ENCODE measurements around the gene UBE2L6.

The UBE2L6 gene

GRCh38 chr11:57571606-57572005 is 4.1 kb upstream of the UBE2L6 start:
- H3K9me3 ChIP-seq (ENCODE audit: control insufficient read depth, low read length) = no peaks in the 10 kb centered on the region
- H2AFZ ChIP-seq = no peak overlapping the region
- H3K4me1 ChIP-seq = no peaks in the 10 kb centered on the region
- no peak overlapping the region for H3K4me3 ChIP-seq (ENCODE audit: low read depth, low read length)
- no peak overlapping the region for H3K27ac ChIP-seq
- no peak overlapping the region for H3K9ac ChIP-seq
- H3K4me2 ChIP-seq (ENCODE audit: low read length) = no peak overlapping the region
- no peaks in the 10 kb centered on the region for H3K79me2 ChIP-seq
- H3K36me3 ChIP-seq (ENCODE audit: control insufficient read depth, insufficient read depth, low read length) = no peaks in the 10 kb centered on the region
- no peaks in the 10 kb centered on the region for H3K27me3 ChIP-seq (ENCODE audit: control insufficient read depth, insufficient read depth, low read length)
- TF ChIP-seq CTCF (IDR thresholded peaks at IDR 0.05) = no peak

- no peaks in the 10 kb centered on the region for H3K36me3 ChIP-seq (ENCODE audit: control insufficient read depth, insufficient read depth, low read length)
- H3K4me2 ChIP-seq (ENCODE audit: low read length) = peak overlapping the region; percentile 69
- peak overlapping the region; percentile 66 for H3K4me3 ChIP-seq (ENCODE audit: low read depth, low read length)
- H2AFZ ChIP-seq = peak overlapping the region; percentile 85
- no peaks in the 10 kb centered on the region for H3K79me2 ChIP-seq
- peak overlapping the region; percentile 3 for H3K27ac ChIP-seq
- no peaks in the 10 kb centered on the region for H3K4me1 ChIP-seq
- no peaks in the 10 kb centered on the region for H3K27me3 ChIP-seq (ENCODE audit: control insufficient read depth, insufficient read depth, low read length)
- H3K9me3 ChIP-seq (ENCODE audit: control insufficient read depth, low read length) = no peaks in the 10 kb centered on the region
- H3K9ac ChIP-seq = no peak overlapping the region
- peak; percentile 77 for TF ChIP-seq CTCF (IDR thresholded peaks at IDR 0.05)
These were observed 876 bp upstream of the UBE2L6 start for GRCh38 chr11:57568330-57568766.

GRCh38 chr11:57566905-57567514 is 462 bp downstream of the UBE2L6 start:
- peak overlapping the region; percentile 64 for H3K27ac ChIP-seq
- no peak for TF ChIP-seq CTCF (IDR thresholded peaks at IDR 0.05)
- no peaks in the 10 kb centered on the region for H3K9me3 ChIP-seq (ENCODE audit: control insufficient read depth, low read length)
- H3K36me3 ChIP-seq (ENCODE audit: control insufficient read depth, insufficient read depth, low read length) = no peaks in the 10 kb centered on the region
- H2AFZ ChIP-seq = peak overlapping the region; percentile 80
- no peaks in the 10 kb centered on the region for H3K79me2 ChIP-seq
- H3K4me3 ChIP-seq (ENCODE audit: low read depth, low read length) = peak overlapping the region; percentile 66
- H3K9ac ChIP-seq = no peak overlapping the region
- H3K4me2 ChIP-seq (ENCODE audit: low read length) = peak overlapping the region; percentile 65
- H3K27me3 ChIP-seq (ENCODE audit: control insufficient read depth, insufficient read depth, low read length) = no peaks in the 10 kb centered on the region
- no peaks in the 10 kb centered on the region for H3K4me1 ChIP-seq

- Histone ChIP-seq H2AFZ (peak overlapping the region; percentile 25), H3K4me2 (ENCODE audit: low read length) (peak overlapping the region; percentile 65), H3K4me1 (no peaks in the 10 kb centered on the region), H3K9me3 (ENCODE audit: control insufficient read depth, low read length) (no peaks in the 10 kb centered on the region), H3K4me3 (ENCODE audit: low read depth, low read length) (peak overlapping the region; percentile 27), H3K27me3 (ENCODE audit: control insufficient read depth, insufficient read depth, low read length) (no peaks in the 10 kb centered on the region), H3K79me2 (no peaks in the 10 kb centered on the region), H3K9ac (no peak overlapping the region), H3K27ac (peak overlapping the region; percentile 55), H3K36me3 (ENCODE audit: control insufficient read depth, insufficient read depth, low read length) (no peaks in the 10 kb centered on the region)
- no peak for TF ChIP-seq CTCF (IDR thresholded peaks at IDR 0.05)
These were observed 1.2 kb downstream of the UBE2L6 start for GRCh38 chr11:57566005-57566904.
